HUES48 (cell line): ENCODE measurements around the gene RHCE.
"Not testable (repeated sequence)": the region's sequence is repeated elsewhere in the genome, so short reads cannot be mapped to it uniquely, and the experiment has no call there.

ENCODE experiments used
- H3K27ac ChIP-seq: one replicate; pipeline ENCODE4 v1.7.0; 2013; ENCODE audit warnings: low read depth, low read length, inconsistent platforms
- H3K27me3 ChIP-seq: 2 replicates; pipeline ENCODE4 v1.6.1; 2013; ENCODE audit warnings: mild to moderate bottlenecking, low read length; ENCODE audit not compliant: control insufficient read depth, insufficient read depth
- H3K36me3 ChIP-seq: 2 replicates; pipeline ENCODE4 v1.6.1; 2013; ENCODE audit warnings: low read length; ENCODE audit not compliant: control insufficient read depth, insufficient read depth
- H3K4me1 ChIP-seq: 2 replicates; pipeline ENCODE4 v1.6.1; 2013; ENCODE audit warnings: mild to moderate bottlenecking, low read length; ENCODE audit not compliant: control insufficient read depth, insufficient read depth
- H3K4me3 ChIP-seq: 2 replicates; pipeline ENCODE4 v1.5.1; 2013; ENCODE audit warnings: mild to moderate bottlenecking, low read depth, low read length
- H3K9ac ChIP-seq: 2 replicates; pipeline ENCODE4 v1.6.1; 2013; ENCODE audit warnings: mild to moderate bottlenecking, low read depth, low read length, moderate library complexity
- H3K9me3 ChIP-seq: 2 replicates; pipeline ENCODE4 v1.6.1; 2013; ENCODE audit warnings: low read length; ENCODE audit not compliant: control insufficient read depth, insufficient read depth

RHCE gene

GRCh38 chr1:25322127-25322526, 98.5 kb downstream of the RHCE start:
- H3K27me3 ChIP-seq, H3K4me3 ChIP-seq, H3K9me3 ChIP-seq, H3K36me3 ChIP-seq, H3K27ac ChIP-seq, H3K4me1 ChIP-seq, H3K9ac ChIP-seq: not testable (repeated sequence)

GRCh38 chr1:25320314-25320938, 100.2 kb downstream of the RHCE start:
- not testable (repeated sequence) for H3K27ac ChIP-seq, H3K27me3 ChIP-seq, H3K36me3 ChIP-seq, H3K9me3 ChIP-seq, H3K9ac ChIP-seq, H3K4me1 ChIP-seq, H3K4me3 ChIP-seq

GRCh38 chr1:25312806-25313470, 107.7 kb downstream of the RHCE start:
- not testable (repeated sequence) for H3K27ac ChIP-seq, H3K4me3 ChIP-seq, H3K36me3 ChIP-seq, H3K9ac ChIP-seq, H3K27me3 ChIP-seq, H3K4me1 ChIP-seq, H3K9me3 ChIP-seq
